ENCODE results near the gene CAMK2A.

GRCh38 chr5:150184006-150184405 lies 105.6 kb downstream of the CAMK2A start:
- no peak for TF ChIP-seq CTCF (IDR thresholded peaks at IDR 0.05; ENCODE audit: insufficient read depth, low read depth, low read length)
- TF ChIP-seq EZH2 (IDR thresholded peaks at IDR 0.05; ENCODE audit: insufficient read depth, low read length), result no peak
